ENCODE measurements around the gene MRPL28.
A peak's percentile ranks its signal among the peaks of the same experiment; 100 is the strongest.
"Not testable (repeated sequence)": the region's sequence is repeated elsewhere in the genome, so short reads cannot be mapped to it uniquely, and the experiment has no call there.

MRPL28 gene

DNA sequence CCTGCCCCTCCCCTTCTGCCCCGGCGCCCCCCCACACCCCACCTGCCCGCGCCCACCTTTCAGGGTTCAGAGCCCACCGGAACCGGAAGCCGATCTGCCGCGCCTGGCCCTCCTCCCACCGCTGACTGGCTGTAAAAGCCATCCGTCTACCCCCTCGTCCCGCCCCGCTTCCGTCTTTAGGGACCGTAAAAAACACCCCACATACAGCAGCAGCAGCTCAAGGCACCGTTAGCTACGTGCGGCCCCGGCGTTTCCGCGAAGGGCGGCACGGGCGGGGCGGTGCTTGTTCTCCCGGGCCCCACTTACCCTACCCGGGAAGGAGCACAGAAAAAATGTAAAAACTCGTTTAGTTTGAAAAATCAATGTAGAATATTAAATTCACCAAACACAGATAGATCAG, at the start of gene MRPL28:
Gene MRPL28, minus strand, starts transcription at position 96 of the 400 bp plus-strand sequence. CDS start 320 bp downstream, outside the sequence.
- Histone ChIP-seq H3K4me3 (peak within 1 kb of the TSS; percentile 30 to 60 (median 48)), H3K27ac (peak within 1 kb of the TSS in 20 of 21 experiments; percentile 30 to 81 (median 66))

DNA sequence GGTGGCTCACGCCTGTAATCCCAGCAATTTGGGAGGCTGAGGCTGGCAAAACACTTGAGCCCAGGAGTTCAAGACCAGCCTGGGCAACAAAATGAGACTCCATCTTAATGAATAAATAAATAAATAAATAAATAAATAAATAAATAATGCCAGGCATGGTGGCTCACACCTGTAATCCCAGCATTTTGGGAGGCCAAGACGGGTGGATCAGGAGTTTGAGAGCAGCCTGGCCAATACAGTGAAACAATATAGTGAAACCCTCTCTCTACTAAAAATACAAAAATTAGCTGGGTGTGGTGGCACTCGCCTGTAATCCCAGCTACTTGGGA, 44.8 kb upstream of the MRPL28 start:
- not testable (repeated sequence) for H3K27ac ChIP-seq, H3K4me3 ChIP-seq

DNA sequence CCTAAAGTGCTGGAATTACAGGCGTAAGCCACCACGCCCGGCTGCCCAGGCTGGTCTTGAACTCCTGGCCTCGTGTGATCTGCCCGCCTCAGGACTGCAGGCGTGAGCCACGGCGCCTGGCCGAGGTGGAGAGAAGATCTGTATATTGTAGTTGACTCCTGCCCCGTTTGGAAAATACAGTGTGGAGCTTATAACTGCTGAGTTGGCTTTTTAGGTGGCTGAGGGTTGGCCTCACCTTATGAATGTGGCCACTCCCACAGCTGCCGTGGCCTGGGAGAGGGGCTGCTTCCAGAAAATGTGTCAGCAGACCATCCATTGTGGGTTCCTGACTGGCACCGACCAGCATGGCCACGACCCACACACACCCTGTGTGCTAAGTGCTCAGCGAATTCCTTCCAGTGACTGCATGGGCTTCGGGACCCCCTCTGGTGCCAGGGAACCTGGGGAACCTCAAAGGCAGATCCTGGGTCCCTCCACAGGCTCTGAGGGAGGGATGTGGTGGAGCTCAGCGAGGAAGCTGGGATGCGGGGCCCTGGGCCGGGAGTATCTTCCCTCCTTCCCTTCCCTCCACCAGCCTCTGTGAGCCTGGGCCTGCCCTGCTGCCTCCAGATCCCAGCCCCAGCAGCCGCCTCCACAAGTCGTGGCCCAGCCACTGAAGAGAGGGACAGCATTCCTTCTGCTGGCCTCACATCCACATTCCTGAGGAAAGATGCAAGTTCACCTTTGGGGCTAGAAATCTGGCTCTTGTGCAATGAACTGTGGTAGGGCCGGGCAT, 44.2 kb upstream of the MRPL28 start:
- H3K4me3 ChIP-seq, result no peak overlapping the region

DNA sequence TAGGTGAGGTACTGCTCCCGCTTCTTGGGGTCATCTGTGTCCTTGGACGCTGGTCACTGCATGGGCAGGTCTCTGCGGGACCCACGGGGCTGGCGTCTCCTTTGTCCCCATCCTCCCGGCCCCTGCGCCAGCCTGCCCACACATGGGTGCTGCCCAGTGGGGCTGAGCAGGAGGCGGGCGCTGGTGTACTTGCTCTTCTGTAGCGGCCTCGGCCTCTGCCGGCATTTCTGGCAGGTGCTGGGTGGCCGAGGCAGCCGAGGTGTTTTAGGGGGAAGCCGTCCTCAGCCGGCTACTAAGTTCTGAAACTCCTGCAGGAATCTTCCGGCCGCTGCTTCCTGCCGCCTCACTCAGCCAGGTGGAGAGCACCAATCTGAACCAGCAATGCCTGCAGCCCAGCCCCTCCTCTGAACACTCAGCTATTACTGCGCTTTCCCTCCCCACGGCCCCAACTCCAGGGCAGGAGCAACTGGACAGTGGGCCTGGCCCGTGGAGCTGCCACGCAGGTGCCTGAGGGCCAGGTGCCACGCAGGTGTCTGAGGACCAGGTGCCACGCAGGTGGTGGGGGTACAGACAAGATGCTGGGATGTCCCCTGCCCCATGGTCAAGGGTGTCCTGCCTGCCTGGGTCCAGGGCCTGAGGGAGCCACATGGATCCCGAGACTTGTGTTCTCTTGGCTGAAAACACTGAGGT, 41.4 kb upstream of the MRPL28 start:
- no peak overlapping the region for H3K27ac ChIP-seq
- no peak overlapping the region for H3K4me3 ChIP-seq

More for the DNA sequence above, 44.2 kb upstream of the MRPL28 start:
- no peak overlapping the region for H3K27ac ChIP-seq

DNA sequence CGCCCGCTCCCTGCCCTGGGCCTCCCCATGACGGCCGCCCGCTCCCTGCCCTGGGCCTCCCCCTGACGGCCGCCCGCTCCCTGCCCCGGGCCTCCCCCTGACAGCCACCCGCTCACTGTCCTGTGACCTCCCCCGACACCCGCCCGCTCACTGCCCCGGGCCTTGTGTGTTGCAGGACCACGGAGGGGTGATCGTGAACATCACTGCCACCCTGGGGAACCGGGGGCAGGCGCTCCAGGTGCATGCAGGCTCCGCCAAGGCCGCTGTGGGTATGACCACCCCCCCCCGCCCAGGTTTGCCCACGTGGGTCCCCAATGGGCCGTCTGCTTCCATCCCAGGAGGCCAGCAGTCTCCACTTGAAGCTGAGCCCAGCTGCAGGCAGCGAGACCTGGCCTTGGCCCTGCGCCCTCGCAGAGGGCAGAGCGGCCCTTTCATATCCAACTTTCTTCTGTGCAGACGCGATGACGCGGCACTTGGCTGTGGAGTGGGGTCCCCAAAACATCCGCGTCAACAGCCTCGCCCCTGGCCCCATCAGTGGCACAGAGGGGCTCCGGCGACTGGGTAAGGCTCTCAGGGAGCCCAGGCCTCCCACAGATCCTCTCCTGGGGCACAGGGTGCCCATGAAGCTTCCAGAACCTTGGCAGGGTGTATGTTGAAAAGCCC, 40.3 kb upstream of the MRPL28 start:
- H3K27ac ChIP-seq, result no peak overlapping the region
- H3K4me3 ChIP-seq, result no peak overlapping the region

DNA sequence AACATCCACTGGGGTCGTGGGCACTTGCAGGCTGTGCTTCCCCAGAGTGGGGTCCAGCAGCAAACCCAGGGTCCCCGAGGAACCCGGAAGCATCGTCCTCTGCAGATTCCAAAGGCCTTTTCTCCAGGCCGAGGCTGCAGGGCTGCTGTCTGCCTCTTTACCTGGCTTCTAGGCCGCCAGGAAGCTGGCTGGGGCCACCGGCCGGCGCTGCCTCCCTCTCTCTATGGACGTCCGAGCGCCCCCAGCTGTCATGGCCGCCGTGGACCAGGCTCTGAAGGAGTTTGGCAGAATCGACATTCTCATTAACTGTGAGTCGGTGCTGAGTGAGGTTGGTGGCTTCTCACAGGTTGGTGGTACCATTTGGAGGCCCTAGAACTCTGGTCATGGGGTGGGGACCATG, 36.9 kb upstream of the MRPL28 start:
- Histone ChIP-seq H3K4me3 (no peak overlapping the region), H3K27ac (no peak overlapping the region)

DNA sequence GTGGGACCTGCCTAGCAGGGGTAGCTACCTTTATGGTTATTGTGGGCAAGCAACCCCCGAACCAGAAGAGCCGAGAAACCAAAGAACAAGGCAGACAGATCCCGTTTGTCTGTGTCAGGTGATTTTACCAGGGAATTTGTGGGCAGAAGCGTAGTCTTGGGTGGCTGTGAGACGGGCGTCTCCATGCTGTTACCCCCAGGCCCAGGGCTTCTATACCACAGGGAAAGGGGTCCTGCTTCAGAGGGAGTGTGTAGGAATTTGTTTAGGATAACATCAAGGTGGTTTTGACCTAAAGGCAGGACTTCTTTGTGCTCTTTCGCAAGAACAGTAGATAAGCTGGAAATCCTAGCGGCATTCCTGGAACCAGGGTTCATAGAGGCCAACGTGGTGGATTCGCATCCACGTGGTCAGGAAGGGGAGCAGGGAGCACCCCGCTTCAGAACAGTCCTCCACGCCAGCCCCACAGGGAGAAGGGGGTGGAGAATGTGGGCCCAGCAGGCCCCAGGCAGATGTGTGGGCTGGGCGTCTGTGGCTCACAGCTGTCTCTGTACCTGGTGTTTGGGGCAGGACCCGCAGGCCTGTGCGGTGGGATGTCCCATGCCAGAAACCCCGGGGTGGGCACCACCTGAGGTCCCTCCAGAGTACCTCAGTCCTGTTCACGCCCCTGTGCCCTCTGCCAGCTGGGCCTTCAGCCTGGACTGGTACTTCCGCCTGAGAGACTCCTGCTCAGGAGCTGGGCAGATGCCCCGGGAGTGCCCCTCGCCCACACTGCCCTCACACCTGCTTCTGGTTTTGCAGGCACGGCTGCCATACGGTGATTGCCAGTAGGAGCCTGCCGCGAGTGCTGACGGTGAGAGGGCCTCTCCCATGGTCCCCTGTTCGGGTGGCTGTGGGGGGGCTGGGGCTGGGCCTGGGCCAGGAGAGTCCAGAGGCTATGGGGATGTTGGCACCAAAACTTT, 35.5 kb upstream of the MRPL28 start:
- no peak overlapping the region for H3K4me3 ChIP-seq
- H3K27ac ChIP-seq, result peak overlapping the region in 1 of 21 experiments; percentile 37

DNA sequence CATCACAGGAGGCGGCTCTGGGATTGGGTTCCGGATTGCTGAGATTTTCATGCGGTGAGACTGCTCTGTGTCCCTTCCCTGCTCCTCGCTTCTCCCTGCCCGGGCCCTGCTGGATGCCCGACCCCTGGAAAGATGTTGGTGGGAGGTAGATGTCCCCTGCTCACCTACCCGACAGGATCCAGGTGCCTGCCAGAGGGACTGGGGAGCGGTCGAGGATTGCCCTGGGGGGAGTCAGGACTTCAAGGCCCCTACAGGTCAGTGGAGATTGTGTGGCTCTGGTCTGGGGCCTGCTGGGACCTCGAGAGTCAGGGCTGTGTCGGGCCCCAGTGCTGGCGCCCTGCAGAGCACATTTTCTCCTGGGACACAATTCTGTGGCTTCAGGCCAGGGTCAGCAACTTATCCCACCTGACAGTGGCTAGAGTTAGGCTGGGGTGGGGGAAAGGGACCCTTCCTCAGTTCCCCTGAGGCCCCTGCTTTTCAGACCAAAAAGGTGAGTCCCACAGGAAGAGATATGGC, 34.7 kb upstream of the MRPL28 start:
- peak overlapping the region in 1 of 21 experiments; percentile 37 for H3K27ac ChIP-seq
- no peak overlapping the region for H3K4me3 ChIP-seq

DNA sequence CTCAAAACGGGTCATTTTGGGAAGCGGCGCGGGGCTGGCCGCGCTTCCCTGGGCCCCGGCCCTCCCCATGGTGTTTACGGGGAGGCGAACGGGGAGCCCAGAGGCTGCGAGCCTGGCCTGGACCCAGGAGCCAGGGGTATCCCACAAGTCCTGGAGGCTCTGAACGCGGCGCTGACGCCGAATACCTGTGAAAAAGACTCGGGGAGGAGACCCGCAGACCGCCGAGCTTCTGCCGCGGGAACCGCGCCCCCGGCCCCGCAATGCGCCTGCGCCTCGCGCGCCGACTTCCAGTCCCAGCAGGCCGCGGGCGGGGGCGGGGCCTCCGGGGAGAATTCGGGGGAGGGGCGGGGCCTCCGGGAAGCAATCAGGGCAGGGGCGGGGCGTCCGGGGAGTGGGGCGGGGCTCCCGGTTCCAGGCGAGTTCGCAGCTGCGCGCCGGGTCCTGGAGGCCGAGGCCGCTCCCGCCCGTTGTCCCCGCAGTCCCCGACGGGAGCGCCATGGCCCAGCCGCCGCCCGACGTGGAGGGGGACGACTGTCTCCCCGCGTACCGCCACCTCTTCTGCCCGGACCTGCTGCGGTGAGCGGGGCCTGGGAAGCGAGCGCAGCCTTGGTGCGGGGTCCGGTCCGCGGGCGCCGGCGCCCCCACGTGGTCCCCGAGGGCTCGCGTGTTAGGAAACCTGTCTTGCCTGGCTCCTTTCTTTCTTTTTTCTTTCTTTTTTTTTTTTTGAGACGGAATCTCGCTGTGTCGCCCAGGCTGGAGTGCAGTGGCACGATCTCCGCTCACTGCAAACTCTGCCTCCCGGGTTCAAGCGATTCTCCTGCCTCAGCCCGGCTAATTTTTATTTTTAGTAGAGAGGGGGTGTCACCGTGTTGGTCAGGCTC, 31.4 kb upstream of the MRPL28 start, which contains the start of gene DECR2:
Gene DECR2, plus strand, starts transcription at position 418 of the 881 bp plus-strand sequence. Its CDS starts 79 bp downstream, at position 497.
- peak within 1 kb of the TSS; percentile 59 to 93 (median 87) for H3K27ac ChIP-seq
- H3K4me3 ChIP-seq, result peak within 1 kb of the TSS; percentile 61 to 90 (median 75)

DNA sequence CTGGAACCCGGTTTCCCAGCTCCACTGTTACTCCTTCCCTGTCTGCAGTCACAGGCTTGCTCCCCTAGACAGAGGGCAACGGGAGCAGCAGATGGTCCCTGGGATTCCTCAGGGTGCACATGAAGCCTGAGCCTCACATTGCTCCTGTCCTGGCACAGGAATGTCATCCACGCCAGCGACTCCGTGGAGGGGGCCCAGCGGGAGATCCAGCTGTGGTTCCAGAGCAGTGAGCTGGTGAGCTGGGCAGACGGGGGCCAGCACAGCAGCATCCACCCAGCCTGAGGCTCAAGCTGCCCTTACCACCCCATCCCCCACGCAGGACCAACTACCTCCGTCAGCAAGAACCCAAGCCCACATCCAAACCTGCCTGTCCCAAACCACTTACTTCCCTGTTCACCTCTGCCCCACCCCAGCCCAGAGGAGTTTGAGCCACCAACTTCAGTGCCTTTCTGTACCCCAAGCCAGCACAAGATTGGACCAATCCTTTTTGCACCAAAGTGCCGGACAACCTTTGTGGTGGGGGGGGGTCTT, 29.8 kb upstream of the MRPL28 start:
- H3K4me3 ChIP-seq, result peak overlapping the region in 2 of 7 experiments; percentile 61 to 81
- peak overlapping the region in 17 of 21 experiments; percentile 83 to 93 (median 88) for H3K27ac ChIP-seq

DNA sequence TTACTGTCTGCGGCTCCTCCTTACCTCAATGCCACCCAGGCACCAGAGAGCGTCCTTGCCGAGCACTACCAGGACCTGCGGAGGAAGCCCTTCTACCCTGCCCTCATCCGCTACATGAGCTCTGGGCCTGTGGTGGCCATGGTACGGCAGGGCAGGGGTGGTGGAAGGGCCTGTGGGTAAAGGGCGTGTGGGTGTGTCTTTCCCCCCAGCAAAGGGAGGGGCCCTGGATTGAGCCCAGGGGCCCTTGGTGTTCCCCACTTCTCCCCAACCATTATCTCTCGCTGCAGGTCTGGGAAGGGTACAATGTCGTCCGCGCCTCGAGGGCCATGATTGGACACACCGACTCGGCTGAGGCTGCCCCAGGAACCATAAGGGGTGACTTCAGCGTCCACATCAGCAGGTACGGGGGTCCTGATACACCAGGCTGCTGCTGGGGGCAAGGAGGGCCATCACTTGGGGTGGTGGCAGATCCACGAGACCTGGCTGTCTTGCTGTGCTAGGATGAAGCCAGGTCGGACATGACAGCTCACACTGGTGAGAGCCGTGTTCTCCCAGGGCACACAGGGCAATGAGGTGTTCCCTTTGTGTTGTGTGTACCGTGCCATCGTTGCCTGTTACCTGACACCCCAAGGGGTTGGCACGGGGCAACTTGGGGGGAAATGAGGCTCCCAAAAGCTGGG, 29.1 kb upstream of the MRPL28 start:
- peak overlapping the region in 5 of 21 experiments; percentile 40 to 89 (median 87) for H3K27ac ChIP-seq
- no peak overlapping the region for H3K4me3 ChIP-seq

DNA sequence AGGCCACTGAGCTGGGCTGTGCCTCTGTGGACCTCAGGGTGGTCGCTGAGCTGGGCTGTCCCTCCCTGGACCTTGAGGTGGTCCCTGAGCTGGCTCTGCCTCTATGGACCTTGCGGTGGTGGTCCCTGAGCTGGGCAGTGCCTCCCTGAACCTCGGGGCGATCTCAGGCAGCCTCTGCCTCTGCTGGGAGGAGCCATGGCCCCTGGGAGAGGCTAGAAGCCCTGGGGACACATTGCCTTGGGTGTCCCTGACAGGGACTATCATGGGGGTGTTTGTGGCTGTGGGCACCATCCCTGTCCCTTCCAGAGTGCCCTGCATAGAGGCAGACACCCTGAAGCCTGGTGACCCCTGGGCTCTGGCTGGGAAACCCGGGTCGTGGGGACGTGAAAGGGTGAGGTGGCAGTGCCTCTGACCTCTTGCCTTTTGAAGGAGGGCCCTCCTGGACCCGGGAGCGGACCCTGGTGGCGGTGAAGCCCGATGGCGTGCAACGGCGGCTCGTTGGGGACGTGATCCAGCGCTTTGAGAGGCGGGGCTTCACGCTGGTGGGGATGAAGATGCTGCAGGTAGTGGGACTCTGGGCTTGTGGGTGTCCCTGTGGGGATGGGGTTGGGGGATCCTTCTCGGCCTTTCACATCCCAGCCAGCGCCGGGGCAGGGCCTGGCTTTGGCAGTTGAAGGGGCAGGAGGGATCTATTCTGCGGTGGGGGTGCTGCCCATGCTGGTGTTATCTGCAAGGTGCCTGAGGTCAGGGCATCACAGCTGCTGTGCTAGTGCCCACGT, 28.4 kb upstream of the MRPL28 start:
- Histone ChIP-seq H3K27ac (peak overlapping the region in 7 of 21 experiments; percentile 32 to 82 (median 57)), H3K4me3 (no peak overlapping the region)

DNA sequence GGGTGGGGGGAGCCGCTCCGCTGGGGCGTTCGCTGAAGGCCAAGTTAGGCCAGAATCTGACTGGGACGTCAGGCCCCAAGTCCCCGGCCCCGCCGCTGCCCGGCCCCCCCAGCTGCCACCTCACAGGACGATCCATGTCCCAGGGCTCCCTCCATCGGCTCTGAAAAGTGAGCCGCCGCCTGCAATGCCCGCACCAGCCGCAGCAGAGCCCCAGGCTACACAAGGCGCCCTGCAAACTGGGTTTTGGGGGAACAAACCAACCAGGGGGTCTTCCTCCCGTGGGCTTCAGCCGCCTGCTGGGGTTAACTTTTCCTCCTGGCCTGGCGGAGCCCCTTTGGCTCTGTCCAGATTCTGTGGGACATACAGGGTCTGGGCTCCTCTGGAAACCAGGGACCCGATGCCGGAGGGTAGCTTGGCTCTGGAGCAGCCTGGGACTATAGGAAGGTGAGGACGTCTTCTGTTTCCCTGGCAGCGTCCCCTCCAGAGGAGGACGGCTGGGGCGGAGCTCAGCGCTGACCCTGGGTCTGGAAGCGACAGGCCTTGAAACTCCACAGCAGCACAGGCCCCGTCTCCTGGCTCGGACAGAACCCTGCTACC, 27.5 kb upstream of the MRPL28 start:
- peak overlapping the region in 10 of 21 experiments; percentile 5 to 82 (median 73) for H3K27ac ChIP-seq

DNA sequence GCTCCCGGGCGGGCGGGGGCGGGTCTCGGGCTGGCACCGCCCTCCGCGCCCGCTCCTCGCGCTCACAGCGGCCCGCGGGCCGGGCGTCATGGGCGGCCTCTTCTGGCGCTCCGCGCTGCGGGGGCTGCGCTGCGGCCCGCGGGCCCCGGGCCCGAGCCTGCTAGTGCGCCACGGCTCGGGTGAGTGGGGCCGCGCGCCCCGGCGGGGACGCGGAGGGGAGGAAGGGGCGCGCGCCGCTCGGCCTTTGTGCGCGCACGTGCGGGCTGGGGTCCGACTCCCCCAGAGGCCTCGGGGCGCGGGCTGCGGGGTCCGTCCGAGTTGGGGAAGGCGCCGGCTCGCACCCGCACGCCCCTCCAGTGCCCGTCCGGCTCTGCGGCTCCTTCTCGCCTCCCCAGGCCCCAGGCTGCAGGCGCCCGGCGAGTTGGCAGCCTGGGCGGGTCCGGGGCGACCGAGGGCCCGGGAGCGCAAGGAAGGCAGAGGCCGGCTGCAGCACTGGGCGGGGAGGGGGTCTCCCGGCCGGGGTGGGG, 26.9 kb upstream of the MRPL28 start, which contains the start of gene NME4:
Gene NME4, plus strand, starts transcription at position 65 of the 527 bp plus-strand sequence. Its CDS starts 24 bp downstream, at position 89.
- peak within 1 kb of the TSS in 20 of 21 experiments; percentile 26 to 82 (median 75) for H3K27ac ChIP-seq
- peak within 1 kb of the TSS; percentile 42 to 71 (median 59) for H3K4me3 ChIP-seq

More for the DNA sequence above, 27.5 kb upstream of the MRPL28 start:
- H3K4me3 ChIP-seq, result peak overlapping the region in 3 of 7 experiments; percentile 59 to 71 (median 63)

DNA sequence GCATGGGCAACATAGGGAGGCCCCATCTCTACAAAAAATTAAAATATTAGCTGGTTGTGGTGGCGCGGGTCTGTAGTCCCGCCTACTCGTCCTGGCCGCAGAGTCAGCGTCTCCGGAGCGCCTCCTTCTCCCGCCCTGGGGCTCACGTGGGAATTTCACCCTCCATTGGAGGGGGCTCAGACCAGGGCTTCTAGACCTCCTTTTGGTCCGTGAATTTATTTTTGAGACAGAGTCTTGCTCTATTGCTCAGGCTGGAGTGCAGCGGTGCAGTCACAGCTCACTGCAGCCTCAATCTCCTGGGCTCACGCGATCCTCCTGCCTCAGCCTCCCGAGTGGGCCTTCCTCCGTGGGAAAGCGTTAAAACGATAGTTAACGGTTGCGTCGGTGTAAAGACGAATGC, 26.3 kb upstream of the MRPL28 start:
- Histone ChIP-seq H3K27ac (peak overlapping the region in 10 of 21 experiments; percentile 22 to 82 (median 73)), H3K4me3 (peak overlapping the region; percentile 23 to 71 (median 59))
